Astrocyte (in vitro differentiated cells and primary cell): ENCODE measurements around the gene RPL3. TPM values are rescaled to one million over a fixed set of nuclear protein-coding genes. Genes with fewer than 3 reads are reported as not detected.

Source experiments
- DNase-seq: peaks from one replicate; pipeline ENCODE4 v3.0.0-alpha.2; 2010; ENCODE audit warnings: low read depth
- FAIRE-seq: peaks from 2 replicates; lab custom pipeline; 2011; peaks lifted over from hg19 to GRCh38; lab: Jason Lieb, UNC
- H2AFZ ChIP-seq: 2 replicates; pipeline ENCODE4 v1.6.0; 2012; ENCODE audit warnings: low read depth, low read length, inconsistent platforms
- H3K27ac ChIP-seq: 2 replicates; pipeline ENCODE4 v1.5.1; 2011; ENCODE audit warnings: low read depth, low read length, inconsistent platforms
- H3K27me3 ChIP-seq: 2 replicates; pipeline ENCODE4 v1.6.0; 2011; ENCODE audit warnings: low read length, inconsistent platforms; ENCODE audit not compliant: insufficient read depth
- H3K36me3 ChIP-seq: 2 replicates; pipeline ENCODE4 v1.5.1; 2011; ENCODE audit warnings: low read length, inconsistent platforms; ENCODE audit not compliant: insufficient read depth
- H3K4me1 ChIP-seq: 2 replicates; pipeline ENCODE4 v1.5.1; 2011; ENCODE audit warnings: low read length, inconsistent platforms; ENCODE audit not compliant: insufficient read depth
- H3K4me2 ChIP-seq: 2 replicates; pipeline ENCODE4 v1.6.0; 2012; ENCODE audit warnings: low read length, inconsistent platforms
- H3K4me3 ChIP-seq: 2 replicates; pipeline ENCODE4 v1.5.1; 2011; ENCODE audit warnings: low read depth, mild to moderate bottlenecking, low read length, inconsistent platforms; ENCODE audit not compliant: insufficient read depth
- H3K79me2 ChIP-seq: 2 replicates; pipeline ENCODE4 v1.6.0; 2012; ENCODE audit warnings: mild to moderate bottlenecking, low read length, inconsistent platforms; ENCODE audit not compliant: insufficient read depth
- H3K9ac ChIP-seq: 2 replicates; pipeline ENCODE4 v1.6.0; 2012; ENCODE audit warnings: mild to moderate bottlenecking, low read length, inconsistent platforms
- H3K9me3 ChIP-seq: 2 replicates; pipeline ENCODE4 v1.5.1; 2012; ENCODE audit warnings: low read depth, mild to moderate bottlenecking, low read length, inconsistent platforms; ENCODE audit not compliant: insufficient read depth
- H4K20me1 ChIP-seq: 2 replicates; pipeline ENCODE4 v1.6.0; 2012; ENCODE audit warnings: low read length, inconsistent platforms; ENCODE audit not compliant: insufficient read depth
- H3K27ac Mint-ChIP-seq: one replicate; pipeline ENCODE4 v1.8.0; 2021; ENCODE audit warnings: mild to moderate bottlenecking, mixed read lengths; ENCODE audit not compliant: unreplicated experiment
- H3K27me3 Mint-ChIP-seq: one replicate; pipeline ENCODE4 v1.8.0; 2021; ENCODE audit warnings: low read depth, mixed read lengths; ENCODE audit not compliant: unreplicated experiment
- H3K36me3 Mint-ChIP-seq: one replicate; pipeline ENCODE4 v1.8.0; 2021; ENCODE audit warnings: low read depth, mixed read lengths; ENCODE audit not compliant: unreplicated experiment
- H3K4me1 Mint-ChIP-seq: one replicate; pipeline ENCODE4 v1.8.0; 2021; ENCODE audit warnings: low read depth, mixed read lengths; ENCODE audit not compliant: unreplicated experiment
- H3K4me3 Mint-ChIP-seq: one replicate; pipeline ENCODE4 v1.8.0; 2021; ENCODE audit warnings: mild to moderate bottlenecking, moderate library complexity, mixed read lengths; ENCODE audit not compliant: unreplicated experiment
- H3K9me3 Mint-ChIP-seq: one replicate; pipeline ENCODE4 v1.8.0; 2021; ENCODE audit warnings: mild to moderate bottlenecking, mixed read lengths; ENCODE audit not compliant: unreplicated experiment
- CTCF ChIP-seq: IDR thresholded peaks from 2 replicates; pipeline ENCODE4 v1.5.1; 2011; ENCODE audit warnings: low read depth, mild to moderate bottlenecking, inconsistent platforms, low read length, moderate library complexity; ENCODE audit not compliant: insufficient read depth
- EZH2 ChIP-seq: IDR thresholded peaks from 2 replicates; pipeline ENCODE4 v1.6.1; 2012; ENCODE audit warnings: mild to moderate bottlenecking, low read length, inconsistent platforms; ENCODE audit not compliant: insufficient read depth
- total RNA-seq: library from RNA; stranded (reverse); gene quantifications from 2 replicates; pipeline ENCODE4 v1.2.1, GENCODE V29; 2021

Gene RPL3
- total RNA-seq, 1 donor from 2014 or later, result 1,182 TPM

- Histone ChIP-seq H3K27ac (no peak overlapping the region), H3K4me1 (peaks cover 59% of the 10 kb centered on the region), H4K20me1 (peaks cover 79% of the 10 kb centered on the region), H3K9me3 (no peaks in the 10 kb centered on the region), H3K4me3 (no peak overlapping the region), H2AFZ (no peak overlapping the region), H3K79me2 (peaks cover 50% of the 10 kb centered on the region), H3K4me2 (peak overlapping the region; percentile 25), H3K27me3 (no peaks in the 10 kb centered on the region), H3K36me3 (peaks cover 49% of the 10 kb centered on the region), H3K9ac (no peak overlapping the region)
- DNase-seq, result no peak
- Mint-ChIP-seq H3K9me3 (no peaks in the 10 kb centered on the region), H3K4me3 (peak overlapping the region; percentile 70), H3K4me1 (peaks cover 57% of the 10 kb centered on the region), H3K36me3 (peaks cover 33% of the 10 kb centered on the region), H3K27ac (peak overlapping the region; percentile 88), H3K27me3 (no peaks in the 10 kb centered on the region)
- no peak for FAIRE-seq
- TF ChIP-seq CTCF (no peak), EZH2 (no peak)
These were observed 7.6 kb downstream of the RPL3 start for GRCh38 chr22:39311592-39312400.

GRCh38 chr22:39309881-39310714, 9.3 kb downstream of the RPL3 start:
- no peak overlapping the region for H2AFZ ChIP-seq
- peaks cover 28% of the 10 kb centered on the region for H3K36me3 Mint-ChIP-seq
- H3K9me3 ChIP-seq, result no peaks in the 10 kb centered on the region
- peaks cover 50% of the 10 kb centered on the region for H3K4me1 ChIP-seq
- no peak for TF ChIP-seq CTCF
- H3K36me3 ChIP-seq, result peaks cover 37% of the 10 kb centered on the region
- peaks cover 33% of the 10 kb centered on the region for H3K79me2 ChIP-seq
- no peaks in the 10 kb centered on the region for H3K27me3 ChIP-seq
- peak overlapping the region; percentile 9 for H3K9ac ChIP-seq
- peak overlapping the region; percentile 77 for H3K4me2 ChIP-seq
- H3K27ac ChIP-seq, result peak overlapping the region; percentile 71
- no peaks in the 10 kb centered on the region for H3K9me3 Mint-ChIP-seq
- no peak for DNase-seq
- peak overlapping the region; percentile 98 for H3K27ac Mint-ChIP-seq
- H3K4me1 Mint-ChIP-seq, result peaks cover 46% of the 10 kb centered on the region
- H3K27me3 Mint-ChIP-seq, result no peaks in the 10 kb centered on the region
- H3K4me3 Mint-ChIP-seq, result peak overlapping the region; percentile 78
- FAIRE-seq, result no peak
- peaks cover 62% of the 10 kb centered on the region for H4K20me1 ChIP-seq
- H3K4me3 ChIP-seq, result no peak overlapping the region
